ENCODE results near the gene ZNF830. TPM values are rescaled to one million over a fixed set of nuclear protein-coding genes. Genes with fewer than 3 reads are reported as not detected.

The ZNF830 gene
- total and polyA plus RNA-seq, 10 donors = 13.2 to 23.7 (median 18.2) TPM

DNA sequence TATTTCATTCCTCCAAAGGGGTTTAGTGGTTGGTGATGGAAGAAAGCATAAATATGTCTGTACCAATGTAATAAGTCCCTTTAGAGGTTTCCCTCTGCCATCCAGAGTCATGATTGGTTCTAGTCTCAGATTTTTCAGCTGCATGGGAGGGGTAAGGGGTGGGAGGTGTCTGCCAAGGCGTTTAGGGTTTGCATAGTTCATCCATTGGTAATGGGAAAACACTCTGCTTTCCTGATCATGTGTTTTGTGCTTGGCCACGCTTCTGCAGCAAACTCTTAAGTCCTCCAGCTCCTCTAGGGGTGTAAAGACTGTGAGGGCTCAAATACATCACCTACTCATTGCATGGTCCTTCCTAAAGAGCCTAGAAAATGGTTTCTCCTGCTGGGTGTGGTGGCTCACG, 48.8 kb downstream of the ZNF830 start:
- Histone ChIP-seq H3K4me3 (no peak overlapping the region), H3K27ac (no peak overlapping the region), H3K27me3 (replicated peaks in 1 of 7) (no peaks in the 10 kb centered on the region), H3K9me3 (no peaks in the 10 kb centered on the region), H3K4me1 (no peaks in the 10 kb centered on the region), H3K36me3 (peaks cover 0 to 99% (median 55%) of the 10 kb centered on the region in 6 donors)
- DNase-seq = no peak
- intact Hi-C loops (cut with DNase I; ENCODE audit: low total_unique reads) = no loop called here
- TF ChIP-seq POLR2A (IDR thresholded peaks at IDR 0.05) (no peak), CTCF (IDR thresholded peaks at IDR 0.05 in 8 of 11, conservative IDR thresholded peaks at IDR 0.05 in 3 of 11) (no peak), POLR2AphosphoS5 (IDR thresholded peaks at IDR 0.05) (no peak)
- WGBS, 5 donors = 72 to 91% (median 79%) methylated on average over 3 of the region's 3 CpGs

GRCh38 chr17:35011671-35012216, 50.4 kb downstream of the ZNF830 start:
- no peak for DNase-seq
- Histone ChIP-seq H3K36me3 (peaks cover 0 to 100% (median 62%) of the 10 kb centered on the region in 6 donors), H3K27me3 (replicated peaks in 1 of 7) (no peaks in the 10 kb centered on the region), H3K9me3 (no peaks in the 10 kb centered on the region), H3K4me1 (no peaks in the 10 kb centered on the region), H3K4me3 (no peak overlapping the region), H3K27ac (no peak overlapping the region)
- no peak for TF ChIP-seq POLR2A (IDR thresholded peaks at IDR 0.05)
- no peak for TF ChIP-seq POLR2AphosphoS5 (IDR thresholded peaks at IDR 0.05)
- no peak for TF ChIP-seq CTCF (IDR thresholded peaks at IDR 0.05 in 8 of 11, conservative IDR thresholded peaks at IDR 0.05 in 3 of 11)
- intact Hi-C loops (cut with DNase I; ENCODE audit: low total_unique reads) = no loop called here
- whole genome bisulfite sequencing, 5 donors = 85 to 93% (median 89%) methylated on average over 5 of the region's 5 CpGs

Other genes starting within 250 kb of the ZNF830 start
- 1 to 10 TPM; 1.3 to 7.6 (median 3.2) TPM for gene CCT6B, start 80 bp upstream of the ZNF830 start, total RNA-seq
- 1 to 10 TPM; 2.2 to 3.3 (median 2.7) TPM for gene CCT6B, start 80 bp upstream of the ZNF830 start, polyA plus RNA-seq
- gene LIG3, start 19.0 kb downstream of the ZNF830 start, total RNA-seq = 10 to 100 TPM; 30.9 to 63.1 (median 38.0) TPM
- gene LIG3, start 19.0 kb downstream of the ZNF830 start, polyA plus RNA-seq = 1 to 10 TPM; 4.5 to 9.1 (median 4.7) TPM
- gene RFFL, start 102.2 kb downstream of the ZNF830 start, total RNA-seq = 10 to 100 TPM; 28.1 to 39.7 (median 33.0) TPM
- gene RFFL, start 102.2 kb downstream of the ZNF830 start, polyA plus RNA-seq = 1 to 10 TPM; 5.7 to 9.2 (median 7.4) TPM
- gene RAD51D, start 158.3 kb downstream of the ZNF830 start, total RNA-seq = 10 to 100 TPM in 6 of 7 donors, 1 to 10 TPM in 1; 9.0 to 24.1 (median 14.9) TPM
- gene RAD51D, start 158.3 kb downstream of the ZNF830 start, polyA plus RNA-seq = 1 to 10 TPM; 4.0 to 8.4 (median 5.5) TPM
- gene FNDC8, start 160.1 kb downstream of the ZNF830 start, total RNA-seq = not detected
- gene FNDC8, start 160.1 kb downstream of the ZNF830 start, polyA plus RNA-seq = under 1 TPM in 1 of 3 donors, not detected in 2; 0.10 TPM
- gene NLE1, start 180.8 kb downstream of the ZNF830 start, total RNA-seq = 10 to 100 TPM in 6 of 7 donors, 1 to 10 TPM in 1; 9.8 to 17.3 (median 12.5) TPM
- gene NLE1, start 180.8 kb downstream of the ZNF830 start, polyA plus RNA-seq = 1 to 10 TPM; 5.8 to 9.6 (median 8.8) TPM
- gene UNC45B, start 186.3 kb downstream of the ZNF830 start, total RNA-seq = 1 to 10 TPM; 1.3 to 3.9 (median 2.5) TPM
- gene UNC45B, start 186.3 kb downstream of the ZNF830 start, polyA plus RNA-seq = under 1 TPM; 0.08 to 0.51 (median 0.22) TPM
- not detected for gene SLC35G3, start 232.9 kb downstream of the ZNF830 start, total RNA-seq
- gene SLC35G3, start 232.9 kb downstream of the ZNF830 start, polyA plus RNA-seq = under 1 TPM in 1 of 3 donors, not detected in 2; 0.04 TPM

Data from spleen (tissue), 11 donors.